Non-pigmented ciliary epithelial cell (primary cell): Measurements from ENCODE around the gene RHOH.

Source experiments
- DNase-seq: peaks from one replicate; pipeline ENCODE4 v3.0.0-alpha.2; 2010; ENCODE audit warnings: low read depth

RHOH gene

DNA sequence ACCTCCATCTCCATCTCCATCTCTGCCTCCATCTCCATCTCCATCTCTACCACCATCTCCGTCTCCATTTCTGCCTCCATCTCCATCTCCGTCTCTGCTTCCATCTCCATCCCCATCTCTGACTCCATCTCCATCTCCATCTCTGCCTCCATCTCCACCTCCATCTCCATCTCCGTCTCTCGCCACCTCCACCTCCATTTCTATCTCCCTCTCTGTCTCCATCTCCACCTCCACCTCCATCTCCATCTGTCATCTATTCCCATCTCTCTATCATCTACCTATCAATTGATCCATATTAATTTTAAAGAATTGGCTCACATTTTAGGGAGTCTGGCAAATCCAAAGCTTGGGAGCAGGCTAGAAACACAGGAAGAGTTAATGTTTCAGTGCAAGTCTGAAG lies 98.7 kb downstream of the RHOH start:
- no peak for DNase-seq
